HG03159 (cell line): ENCODE data around the gene FAM83F.

Experiments
- ATAC-seq: cut with Tn5 transposase; IDR thresholded peaks from one replicate; pipeline ENCODE4 v1.9.1; 2021; ENCODE audit warnings: mild to moderate bottlenecking, moderate library complexity; ENCODE audit not compliant: unreplicated experiment

The FAM83F gene

DNA sequence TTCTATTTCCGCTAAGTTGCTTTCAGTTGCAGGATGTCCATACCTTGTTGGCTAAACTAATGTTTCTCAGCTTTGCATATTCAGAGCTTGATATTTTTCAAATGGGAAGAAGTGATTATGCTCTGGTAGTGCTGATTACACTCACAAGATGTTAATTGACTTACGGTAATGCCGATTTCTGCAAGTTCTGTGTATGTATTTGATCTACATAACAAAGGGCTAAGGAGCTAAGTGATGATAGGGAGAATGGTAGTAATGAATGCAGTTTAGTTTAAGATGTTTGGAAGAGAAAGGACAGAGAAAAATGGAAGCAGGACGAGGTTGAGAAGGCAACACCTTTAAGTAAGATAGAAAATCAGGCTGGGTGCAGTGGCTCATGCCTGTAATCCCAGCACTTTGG, 61.4 kb downstream of the FAM83F start:
- no peak for ATAC-seq

- ATAC-seq, result no peak
Measured at GRCh38 chr22:40056559-40056958, 61.8 kb downstream of the FAM83F start.

GRCh38 chr22:40057652-40058051, 62.9 kb downstream of the FAM83F start:
- no peak for ATAC-seq

GRCh38 chr22:40058265-40058664, 63.5 kb downstream of the FAM83F start:
- ATAC-seq, result no peak

- no peak for ATAC-seq
Measured at GRCh38 chr22:40065981-40066380, 71.2 kb downstream of the FAM83F start.

DNA sequence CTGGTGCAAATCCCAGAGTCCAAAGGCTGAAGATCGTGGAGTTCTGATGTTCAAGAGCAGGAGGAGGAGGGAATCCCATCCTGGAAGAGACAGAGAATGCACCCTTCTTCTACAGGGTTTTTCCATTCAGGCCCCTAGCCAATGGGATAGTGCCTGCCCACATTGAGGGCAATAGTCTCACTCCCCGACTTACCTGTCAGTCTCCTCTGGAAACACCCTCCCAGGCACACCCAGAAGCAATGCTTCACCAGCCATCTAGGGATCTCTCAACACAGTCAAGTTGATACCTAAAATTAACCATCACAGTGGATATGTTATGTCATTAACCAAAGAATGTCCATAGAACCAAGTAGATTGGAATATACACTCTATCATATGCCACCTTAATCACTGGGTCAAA, 72.9 kb downstream of the FAM83F start:
- no peak for ATAC-seq

- no peak for ATAC-seq
Measured at GRCh38 chr22:40070701-40071100, 75.9 kb downstream of the FAM83F start.

GRCh38 chr22:40071720-40072119, 77.0 kb downstream of the FAM83F start:
- no peak for ATAC-seq

- no peak for ATAC-seq
Measured at GRCh38 chr22:40076702-40077645, 82.2 kb downstream of the FAM83F start.

- no peak for ATAC-seq
Measured at GRCh38 chr22:40077646-40078016, 82.9 kb downstream of the FAM83F start.

DNA sequence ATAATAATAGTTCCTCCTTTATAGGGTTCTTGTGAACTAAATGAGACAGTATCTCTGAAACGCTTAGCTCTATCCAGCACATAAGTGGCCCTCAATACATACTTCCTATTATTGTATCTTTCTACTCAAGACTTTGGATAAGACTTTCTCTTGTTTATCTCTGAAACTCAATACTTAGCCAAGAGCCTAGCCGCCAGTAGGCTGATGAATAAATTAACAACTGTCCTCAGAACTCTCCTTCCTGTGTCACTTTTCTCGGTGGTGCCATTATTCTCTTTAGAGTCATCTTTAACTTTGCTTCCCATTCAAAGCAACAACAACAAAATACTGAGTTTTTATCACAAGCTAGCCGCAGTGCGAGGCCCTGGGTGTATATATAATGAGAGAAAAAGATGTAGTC, 86.9 kb downstream of the FAM83F start:
- ATAC-seq, result no peak

- ATAC-seq, result no peak
Measured at GRCh38 chr22:40082184-40082583, 87.4 kb downstream of the FAM83F start.

DNA sequence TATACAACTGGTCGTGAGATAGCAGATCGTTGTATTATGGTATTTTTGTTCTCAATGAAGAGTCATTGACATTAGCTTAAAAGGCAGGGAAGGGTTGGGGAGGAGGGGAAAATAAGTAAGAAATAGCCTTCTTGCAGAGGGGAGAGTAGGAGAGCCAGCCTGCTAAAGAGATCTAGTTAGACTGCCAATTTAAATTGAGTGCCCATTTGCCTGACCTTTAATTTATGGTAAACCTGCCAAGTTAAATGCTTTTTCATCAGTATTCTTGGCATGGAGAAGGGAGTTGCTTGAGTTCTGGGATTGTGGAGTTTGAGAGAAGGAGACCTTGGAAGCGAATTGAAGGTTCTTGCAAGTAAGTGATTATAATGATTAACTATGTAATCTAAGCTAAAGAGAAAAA, 89.0 kb downstream of the FAM83F start:
- ATAC-seq, result no peak

DNA sequence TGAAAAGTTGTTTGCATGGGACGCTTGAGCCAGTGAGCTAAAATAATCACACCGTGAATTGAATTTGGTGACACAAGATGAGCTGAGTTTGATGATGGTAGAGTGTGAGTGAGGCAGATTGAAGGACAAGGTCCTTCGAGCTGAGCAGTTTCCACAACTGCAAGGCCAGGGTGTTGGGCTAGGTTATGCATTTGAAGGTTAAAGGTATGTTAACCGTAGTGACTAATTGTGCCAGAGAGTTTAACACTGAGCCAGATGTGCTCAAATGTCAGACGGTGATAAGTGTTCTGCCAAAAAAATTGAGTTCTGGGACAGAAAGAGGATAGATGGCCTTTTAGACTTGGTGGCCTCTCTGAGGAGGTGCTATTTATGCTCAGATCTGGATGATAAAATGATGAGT, 89.5 kb downstream of the FAM83F start:
- ATAC-seq, result no peak

GRCh38 chr22:40088818-40089217, 94.1 kb downstream of the FAM83F start:
- no peak for ATAC-seq
